ENCODE measurements around the gene PCSK7.

GRCh38 chr11:117279711-117280376 is 48.0 kb upstream of the PCSK7 start:
- no peak for TF ChIP-seq CTCF (IDR thresholded peaks at IDR 0.05)
- TF ChIP-seq POLR2A (IDR thresholded peaks at IDR 0.05) = no peak
- TF ChIP-seq EP300 (IDR thresholded peaks at IDR 0.05) = no peak
